Fibroblast of villous mesenchyme (primary cell): ENCODE measurements around the gene MCAM. TPM values are rescaled to one million over a fixed set of nuclear protein-coding genes. Genes with fewer than 3 reads are reported as not detected.

Experiments
- DNase-seq: peaks from one replicate; pipeline ENCODE4 v3.0.0-alpha.2; 2010; ENCODE audit warnings: low read depth
- H3K4me3 ChIP-seq: 2 replicates; pipeline ENCODE4 v1.5.1; 2011; ENCODE audit warnings: low read depth, mild to moderate bottlenecking, low read length
- CTCF ChIP-seq: IDR thresholded peaks from 2 replicates; pipeline ENCODE4 v1.5.1; 2012; ENCODE audit warnings: low read depth, mild to moderate bottlenecking, low read length; ENCODE audit not compliant: insufficient read depth
- total RNA-seq: library from RNA; depleted of rRNA; stranded (reverse); fragments of >200 nt; gene quantifications from 2 replicates; pipeline ENCODE4 v1.2.3, GENCODE V29; 2012

The MCAM gene
- total RNA-seq, 1 donor, result 86.4 TPM

GRCh38 chr11:119337581-119338317, 20.8 kb upstream of the MCAM start:
- no peak for TF ChIP-seq CTCF
- H3K4me3 ChIP-seq, result peak overlapping the region; percentile 43
- DNase-seq, result peak; percentile 93

GRCh38 chr11:119336744-119337469, 20.0 kb upstream of the MCAM start:
- DNase-seq, result no peak
- peak overlapping the region; percentile 39 for H3K4me3 ChIP-seq
- no peak for TF ChIP-seq CTCF

- no peak for DNase-seq
- H3K4me3 ChIP-seq, result peak overlapping the region; percentile 94
- TF ChIP-seq CTCF, result no peak
Observed at GRCh38 chr11:119335655-119336543, 19.0 kb upstream of the MCAM start.

GRCh38 chr11:119335091-119335654, 18.2 kb upstream of the MCAM start:
- TF ChIP-seq CTCF, result no peak
- no peak for DNase-seq
- H3K4me3 ChIP-seq, result peak overlapping the region; percentile 94

GRCh38 chr11:119334174-119334930, 17.4 kb upstream of the MCAM start, which contains the start of gene RNF26:
Gene RNF26 (plus strand): TSS chr11:119334527. CDS start chr11:119335123, 596 bp downstream.
- DNase-seq, result peak; percentile 98
- peak within 1 kb of the TSS; percentile 94 for H3K4me3 ChIP-seq
- TF ChIP-seq CTCF, result no peak
